Keratinocyte (primary cell): ENCODE measurements around the gene CLSTN2. TPM values are rescaled to one million over a fixed set of nuclear protein-coding genes. Genes with fewer than 3 reads are reported as not detected.

Experiments used
- DNase-seq: peaks from one replicate; pipeline ENCODE4 v3.0.0-alpha.2; 2011; ENCODE audit warnings: low read depth, missing footprints, low spot score
- FAIRE-seq: peaks from 2 replicates; lab custom pipeline; 2011; peaks lifted over from hg19 to GRCh38; lab: Jason Lieb, UNC
- H2AFZ ChIP-seq: 2 replicates; pipeline ENCODE4 v1.6.0; 2012; ENCODE audit warnings: low read length, control low read depth, inconsistent platforms; ENCODE audit not compliant: control insufficient read depth
- H3K27ac ChIP-seq: 2 replicates; pipeline ENCODE4 v1.5.1; 2011; ENCODE audit warnings: low read length; ENCODE audit not compliant: control insufficient read depth, insufficient read depth
- H3K27me3 ChIP-seq: 3 replicates; pipeline ENCODE4 v1.6.0; 2011; ENCODE audit warnings: low read length; ENCODE audit not compliant: control insufficient read depth, insufficient read depth; ENCODE audit errors: extremely low read depth
- H3K36me3 ChIP-seq, 2 experiments: 2 replicates in 1 of 2; 3 replicates in 1 of 2; pipeline ENCODE4 v1.5.1; 2011; ENCODE audit warnings: low read length in 2 of 2, mild to moderate bottlenecking in 1 of 2; ENCODE audit not compliant: control insufficient read depth in 2 of 2, insufficient read depth in 2 of 2; ENCODE audit errors: extremely low read depth in 1 of 2
- H3K4me1 ChIP-seq: 3 replicates; pipeline ENCODE4 v1.5.1; 2011; ENCODE audit warnings: low read length; ENCODE audit not compliant: control insufficient read depth, insufficient read depth; ENCODE audit errors: extremely low read depth
- H3K4me2 ChIP-seq: 3 replicates; pipeline ENCODE4 v1.6.0; 2011; ENCODE audit warnings: low read depth, low read length; ENCODE audit not compliant: control insufficient read depth, insufficient read depth; ENCODE audit errors: extremely low read depth
- H3K4me3 ChIP-seq, 3 experiments: fragments of 200-600 bp in 1 of 3; sonication (generic) in 1 of 3; 2 replicates in 2 of 3; 3 replicates in 1 of 3; pipeline ENCODE4 v1.5.1; 2011 to 2016; ENCODE audit warnings: low read length in 3 of 3, mild to moderate bottlenecking in 3 of 3, control low read depth in 2 of 3, inconsistent platforms in 1 of 3, low read depth in 1 of 3, mixed read lengths in 1 of 3, mixed run types in 1 of 3, moderate library complexity in 1 of 3; ENCODE audit not compliant: control insufficient read depth in 2 of 3, insufficient read depth in 2 of 3; ENCODE audit errors: extremely low read depth in 1 of 3
- H3K79me2 ChIP-seq: 2 replicates; pipeline ENCODE4 v1.6.0; 2012; ENCODE audit warnings: low read length; ENCODE audit not compliant: control insufficient read depth, insufficient read depth
- H3K9ac ChIP-seq: 3 replicates; pipeline ENCODE4 v1.6.0; 2011; ENCODE audit warnings: low read length; ENCODE audit not compliant: control insufficient read depth, insufficient read depth; ENCODE audit errors: extremely low read depth
- H3K9me1 ChIP-seq: 3 replicates; pipeline ENCODE4 v1.6.0; 2011; ENCODE audit warnings: low read length; ENCODE audit not compliant: control insufficient read depth, insufficient read depth; ENCODE audit errors: extremely low read depth
- H3K9me3 ChIP-seq: 2 replicates; pipeline ENCODE4 v1.5.1; 2012; ENCODE audit warnings: low read depth, low read length; ENCODE audit not compliant: control insufficient read depth
- H4K20me1 ChIP-seq: 3 replicates; pipeline ENCODE4 v1.6.0; 2011; ENCODE audit warnings: low read length; ENCODE audit not compliant: control insufficient read depth, insufficient read depth; ENCODE audit errors: extremely low read depth
- EZH2 ChIP-seq: IDR thresholded peaks from one replicate; pipeline ENCODE4 v1.6.1; 2012; ENCODE audit warnings: inconsistent platforms, mild to moderate bottlenecking, low read length, moderate library complexity
- dilution Hi-C: fragments of 300-500 bp; cut with MboI; formaldehyde crosslinking; loops from one replicate; pipeline ENCODE4 v1.7.0; 2020; ENCODE audit warnings: low sequenced_read_pairs; ENCODE audit not compliant: extremely low pct_ligation_motif_present
- polyA plus RNA-seq, 5 experiments: library from polyadenylated mRNA; depleted of rRNA in 3 of 5; stranded (reverse) in 3 of 5; stranded (forward) in 1 of 5; unstranded in 1 of 5; fragments of >200 nt; gene quantifications; 1 replicate in 1 of 5; 2 replicates in 3 of 5; 3 replicates in 1 of 5; pipeline versions ENCODE4 v1.2.1 to v1.2.3, GENCODE V29; 2011 to 2012; ENCODE audit warnings: missing spikeins in 2 of 5, low read depth in 1 of 5, low replicate concordance in 1 of 5
- TF ChIP-seq, protein P1 (sequence below), 3 experiments: IDR thresholded peaks in 1 of 3; conservative IDR thresholded peaks in 1 of 3; optimal IDR thresholded peaks in 1 of 3; 2 replicates in 2 of 3; 3 replicates in 1 of 3; pipeline versions ENCODE3 to v1.5.1; 2011; ENCODE audit warnings: low read length in 3 of 3, mild to moderate bottlenecking in 3 of 3, moderate library complexity in 2 of 3, control low read depth in 1 of 3, inconsistent platforms in 1 of 3; ENCODE audit not compliant: insufficient read depth in 2 of 3; ENCODE audit errors: extremely low read depth in 1 of 3

Gene CLSTN2
- polyA plus RNA-seq, 1 donor (not counting 4 experiments of a cell fraction or from before 2014, with no cell fraction given), result 0.09 TPM

DNA sequence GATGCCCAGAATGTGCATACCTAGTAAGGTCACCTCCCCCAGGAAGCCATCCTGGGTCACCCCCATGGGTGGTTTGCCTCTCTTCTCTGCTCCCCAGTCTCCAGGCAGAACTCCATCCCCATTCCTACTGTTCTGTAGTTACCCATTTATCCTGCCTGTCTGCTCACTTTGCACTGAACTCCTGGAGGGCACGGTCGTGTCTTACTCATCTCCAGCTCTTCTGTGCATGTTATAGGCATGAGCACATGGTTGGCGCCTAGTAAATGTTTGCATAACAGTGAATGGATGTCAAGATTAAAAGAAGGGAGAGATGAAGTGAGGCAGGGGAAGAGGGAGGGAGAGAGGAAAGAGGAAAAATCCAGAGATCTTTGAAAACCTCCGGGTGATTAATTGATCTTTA is 534.5 kb downstream of the CLSTN2 start:
- H3K9ac ChIP-seq, result no peak overlapping the region
- no peaks in the 10 kb centered on the region for H3K9me1 ChIP-seq
- no peak overlapping the region for H3K4me3 ChIP-seq
- no peak overlapping the region for H3K4me2 ChIP-seq
- H3K27me3 ChIP-seq, result peaks cover 3% of the 10 kb centered on the region
- H3K4me1 ChIP-seq, result no peaks in the 10 kb centered on the region
- H3K9me3 ChIP-seq, result no peaks in the 10 kb centered on the region
- FAIRE-seq (no peak), DNase-seq (no peak)
- no peak overlapping the region for H3K27ac ChIP-seq
- no peak overlapping the region for H2AFZ ChIP-seq
- H4K20me1 ChIP-seq, result no peaks in the 10 kb centered on the region
- dilution Hi-C loops, result no loop called here
- TF ChIP-seq, protein P1, sequence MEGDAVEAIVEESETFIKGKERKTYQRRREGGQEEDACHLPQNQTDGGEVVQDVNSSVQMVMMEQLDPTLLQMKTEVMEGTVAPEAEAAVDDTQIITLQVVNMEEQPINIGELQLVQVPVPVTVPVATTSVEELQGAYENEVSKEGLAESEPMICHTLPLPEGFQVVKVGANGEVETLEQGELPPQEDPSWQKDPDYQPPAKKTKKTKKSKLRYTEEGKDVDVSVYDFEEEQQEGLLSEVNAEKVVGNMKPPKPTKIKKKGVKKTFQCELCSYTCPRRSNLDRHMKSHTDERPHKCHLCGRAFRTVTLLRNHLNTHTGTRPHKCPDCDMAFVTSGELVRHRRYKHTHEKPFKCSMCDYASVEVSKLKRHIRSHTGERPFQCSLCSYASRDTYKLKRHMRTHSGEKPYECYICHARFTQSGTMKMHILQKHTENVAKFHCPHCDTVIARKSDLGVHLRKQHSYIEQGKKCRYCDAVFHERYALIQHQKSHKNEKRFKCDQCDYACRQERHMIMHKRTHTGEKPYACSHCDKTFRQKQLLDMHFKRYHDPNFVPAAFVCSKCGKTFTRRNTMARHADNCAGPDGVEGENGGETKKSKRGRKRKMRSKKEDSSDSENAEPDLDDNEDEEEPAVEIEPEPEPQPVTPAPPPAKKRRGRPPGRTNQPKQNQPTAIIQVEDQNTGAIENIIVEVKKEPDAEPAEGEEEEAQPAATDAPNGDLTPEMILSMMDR (optimal IDR thresholded peaks at IDR 0.05 in 1 of 3, IDR thresholded peaks at IDR 0.05 in 1 of 3, conservative IDR thresholded peaks at IDR 0.05 in 1 of 3; ENCODE audit: extremely low read depth in 1 of 3, insufficient read depth in 2 of 3, low read length in 3 of 3), result no peak
- no peak for TF ChIP-seq EZH2
- H3K36me3 ChIP-seq, result no peaks in the 10 kb centered on the region
- no peaks in the 10 kb centered on the region for H3K79me2 ChIP-seq

DNA sequence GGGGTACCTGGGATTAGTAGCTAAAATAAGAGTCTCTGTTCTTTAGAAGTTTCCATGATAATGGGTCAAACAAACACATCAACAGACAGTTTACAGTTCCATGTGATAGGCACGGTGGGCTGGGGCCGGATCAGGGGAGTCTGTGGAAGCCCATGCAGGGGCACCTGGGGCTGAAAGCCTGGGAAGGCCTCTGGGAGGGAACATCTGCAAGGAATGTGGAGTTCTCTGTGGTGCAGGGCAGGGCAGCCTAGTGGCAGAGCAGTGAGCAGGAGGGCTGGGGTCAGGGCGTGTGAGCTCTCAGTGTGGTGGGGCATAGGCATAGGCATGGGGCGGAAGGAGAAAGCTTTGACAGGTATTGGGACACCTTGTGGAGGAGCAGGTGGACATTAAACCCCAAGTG is 535.2 kb downstream of the CLSTN2 start:
- TF ChIP-seq EZH2, result no peak
- TF ChIP-seq, protein P1 (optimal IDR thresholded peaks at IDR 0.05 in 1 of 3, IDR thresholded peaks at IDR 0.05 in 1 of 3, conservative IDR thresholded peaks at IDR 0.05 in 1 of 3; ENCODE audit: extremely low read depth in 1 of 3, insufficient read depth in 2 of 3, low read length in 3 of 3), result no peak
- no peak overlapping the region for H3K4me3 ChIP-seq
- H3K27ac ChIP-seq, result no peak overlapping the region
- H4K20me1 ChIP-seq, result no peaks in the 10 kb centered on the region
- H3K9me1 ChIP-seq, result no peaks in the 10 kb centered on the region
- no peaks in the 10 kb centered on the region for H3K79me2 ChIP-seq
- dilution Hi-C loops, result no loop called here
- H3K36me3 ChIP-seq, result no peaks in the 10 kb centered on the region
- FAIRE-seq (no peak), DNase-seq (no peak)
- H3K9me3 ChIP-seq, result no peaks in the 10 kb centered on the region
- H3K4me2 ChIP-seq, result no peak overlapping the region
- H3K4me1 ChIP-seq, result no peaks in the 10 kb centered on the region
- H3K27me3 ChIP-seq, result peaks cover 3% of the 10 kb centered on the region
- H3K9ac ChIP-seq, result no peak overlapping the region
- no peak overlapping the region for H2AFZ ChIP-seq
